Measurements from ENCODE around the gene GPATCH1. TPM values are rescaled to one million over a fixed set of nuclear protein-coding genes. Genes with fewer than 3 reads are reported as not detected.

GPATCH1 gene
- total and polyA plus RNA-seq, 9 of the 15 experiments (the other 6 are each of a cell fraction or from before 2014, with no cell fraction given), result 3.7 to 9.7 (median 7.7) TPM

DNA sequence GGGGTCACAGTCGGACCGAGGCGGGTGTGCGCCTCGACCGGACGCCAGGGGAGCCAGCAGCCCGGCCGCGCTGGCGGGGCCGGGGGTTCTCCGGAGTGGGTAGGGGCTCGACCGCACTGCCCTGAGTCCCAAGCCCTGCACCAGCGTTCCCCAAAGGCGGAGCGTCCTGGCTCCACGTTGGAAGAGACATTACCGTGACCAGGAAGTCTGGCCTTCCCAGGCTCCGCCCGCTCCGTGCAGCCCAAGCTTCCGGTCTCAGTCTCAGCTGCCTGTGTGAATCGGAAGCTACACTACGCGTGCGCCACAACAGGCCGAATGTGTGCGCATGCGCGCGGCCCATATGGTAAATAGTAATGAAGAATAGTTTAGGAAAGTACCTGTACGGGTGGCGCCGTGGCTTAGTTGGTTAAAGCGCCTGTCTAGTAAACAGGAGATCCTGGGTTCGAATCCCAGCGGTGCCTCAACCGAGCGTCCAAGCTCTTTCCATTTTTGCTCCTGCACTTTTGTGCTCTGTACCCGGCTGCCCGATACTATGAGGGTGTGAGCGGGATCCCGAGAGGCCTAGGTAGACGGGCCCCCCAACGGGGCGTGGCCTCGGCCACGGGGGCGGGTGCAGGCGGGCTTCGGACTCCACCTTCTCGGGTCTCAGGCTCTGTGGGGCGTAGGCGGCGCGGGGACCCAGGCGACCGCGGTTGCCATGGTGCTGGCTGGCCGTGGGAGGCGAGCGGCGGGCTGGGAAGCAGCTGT, 95.9 kb downstream of the GPATCH1 start (continued):
- TF ChIP-seq, protein P1, sequence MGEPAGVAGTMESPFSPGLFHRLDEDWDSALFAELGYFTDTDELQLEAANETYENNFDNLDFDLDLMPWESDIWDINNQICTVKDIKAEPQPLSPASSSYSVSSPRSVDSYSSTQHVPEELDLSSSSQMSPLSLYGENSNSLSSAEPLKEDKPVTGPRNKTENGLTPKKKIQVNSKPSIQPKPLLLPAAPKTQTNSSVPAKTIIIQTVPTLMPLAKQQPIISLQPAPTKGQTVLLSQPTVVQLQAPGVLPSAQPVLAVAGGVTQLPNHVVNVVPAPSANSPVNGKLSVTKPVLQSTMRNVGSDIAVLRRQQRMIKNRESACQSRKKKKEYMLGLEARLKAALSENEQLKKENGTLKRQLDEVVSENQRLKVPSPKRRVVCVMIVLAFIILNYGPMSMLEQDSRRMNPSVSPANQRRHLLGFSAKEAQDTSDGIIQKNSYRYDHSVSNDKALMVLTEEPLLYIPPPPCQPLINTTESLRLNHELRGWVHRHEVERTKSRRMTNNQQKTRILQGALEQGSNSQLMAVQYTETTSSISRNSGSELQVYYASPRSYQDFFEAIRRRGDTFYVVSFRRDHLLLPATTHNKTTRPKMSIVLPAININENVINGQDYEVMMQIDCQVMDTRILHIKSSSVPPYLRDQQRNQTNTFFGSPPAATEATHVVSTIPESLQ (CRISPR knock-in tag; IDR thresholded peaks at IDR 0.05), result peak; percentile 65; the same call in 1 of the 2 replicates
- TF ChIP-seq ZNF24 (IDR thresholded peaks at IDR 0.05) (peak; percentile 30; the same call in 1 of the 2 replicates), BACH1 (tag; IDR thresholded peaks at IDR 0.05) (no peak), RBM39 (optimal IDR thresholded peaks at IDR 0.05; ENCODE audit: low read depth, low read length) (peak; percentile 73), ZNF780A (CRISPR knock-in tag; IDR thresholded peaks at IDR 0.05) (no peak), ETV5 (CRISPR knock-in tag; IDR thresholded peaks at IDR 0.05; ENCODE audit: low read depth) (peak; percentile 93), ATF1 (CRISPR knock-in tag; IDR thresholded peaks at IDR 0.05) (no peak), ATF1 (tag; IDR thresholded peaks at IDR 0.05) (peak; percentile 67), XRCC3 (IDR thresholded peaks at IDR 0.05) (no peak), IFI16 (CRISPR knock-in tag; IDR thresholded peaks at IDR 0.05) (no peak), ZNF445 (CRISPR knock-in tag; IDR thresholded peaks at IDR 0.05; ENCODE audit: low read depth) (no peak), HNRNPH1 (optimal IDR thresholded peaks at IDR 0.05; ENCODE audit: low read depth, low read length) (no peak), YBX1 (IDR thresholded peaks at IDR 0.05) (no peak), CBFB (CRISPR knock-in tag; IDR thresholded peaks at IDR 0.05) (no peak), LCOR (CRISPR knock-in tag; IDR thresholded peaks at IDR 0.05) (peak; percentile 89), JUND (IDR thresholded peaks at IDR 0.05; ENCODE audit: borderline replicate concordance, low read depth, low read length) (peak; percentile 37; the same call in 1 of the 2 replicates), JUND (tag; IDR thresholded peaks at IDR 0.05; ENCODE audit: borderline replicate concordance, low read depth, low read length) (peak; percentile 52; the same call in 1 of the 3 replicates), ZSCAN29 (IDR thresholded peaks at IDR 0.05) (0 out of 2 replicates have a peak, but pooled peaks have one; percentile 29)
- TF ChIP-seq, protein P2, sequence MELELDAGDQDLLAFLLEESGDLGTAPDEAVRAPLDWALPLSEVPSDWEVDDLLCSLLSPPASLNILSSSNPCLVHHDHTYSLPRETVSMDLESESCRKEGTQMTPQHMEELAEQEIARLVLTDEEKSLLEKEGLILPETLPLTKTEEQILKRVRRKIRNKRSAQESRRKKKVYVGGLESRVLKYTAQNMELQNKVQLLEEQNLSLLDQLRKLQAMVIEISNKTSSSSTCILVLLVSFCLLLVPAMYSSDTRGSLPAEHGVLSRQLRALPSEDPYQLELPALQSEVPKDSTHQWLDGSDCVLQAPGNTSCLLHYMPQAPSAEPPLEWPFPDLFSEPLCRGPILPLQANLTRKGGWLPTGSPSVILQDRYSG (tag; conservative IDR thresholded peaks at IDR 0.05; ENCODE audit: low read depth), result no peak
- TF ChIP-seq, protein P3, sequence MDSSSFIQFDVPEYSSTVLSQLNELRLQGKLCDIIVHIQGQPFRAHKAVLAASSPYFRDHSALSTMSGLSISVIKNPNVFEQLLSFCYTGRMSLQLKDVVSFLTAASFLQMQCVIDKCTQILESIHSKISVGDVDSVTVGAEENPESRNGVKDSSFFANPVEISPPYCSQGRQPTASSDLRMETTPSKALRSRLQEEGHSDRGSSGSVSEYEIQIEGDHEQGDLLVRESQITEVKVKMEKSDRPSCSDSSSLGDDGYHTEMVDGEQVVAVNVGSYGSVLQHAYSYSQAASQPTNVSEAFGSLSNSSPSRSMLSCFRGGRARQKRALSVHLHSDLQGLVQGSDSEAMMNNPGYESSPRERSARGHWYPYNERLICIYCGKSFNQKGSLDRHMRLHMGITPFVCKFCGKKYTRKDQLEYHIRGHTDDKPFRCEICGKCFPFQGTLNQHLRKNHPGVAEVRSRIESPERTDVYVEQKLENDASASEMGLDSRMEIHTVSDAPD (CRISPR knock-in tag; IDR thresholded peaks at IDR 0.05), result no peak
- TF ChIP-seq, protein P4, sequence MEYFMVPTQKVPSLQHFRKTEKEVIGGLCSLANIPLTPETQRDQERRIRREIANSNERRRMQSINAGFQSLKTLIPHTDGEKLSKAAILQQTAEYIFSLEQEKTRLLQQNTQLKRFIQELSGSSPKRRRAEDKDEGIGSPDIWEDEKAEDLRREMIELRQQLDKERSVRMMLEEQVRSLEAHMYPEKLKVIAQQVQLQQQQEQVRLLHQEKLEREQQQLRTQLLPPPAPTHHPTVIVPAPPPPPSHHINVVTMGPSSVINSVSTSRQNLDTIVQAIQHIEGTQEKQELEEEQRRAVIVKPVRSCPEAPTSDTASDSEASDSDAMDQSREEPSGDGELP (CRISPR knock-in tag; IDR thresholded peaks at IDR 0.05; ENCODE audit: borderline replicate concordance), result peak; percentile 97
- TF ChIP-seq, protein P5, sequence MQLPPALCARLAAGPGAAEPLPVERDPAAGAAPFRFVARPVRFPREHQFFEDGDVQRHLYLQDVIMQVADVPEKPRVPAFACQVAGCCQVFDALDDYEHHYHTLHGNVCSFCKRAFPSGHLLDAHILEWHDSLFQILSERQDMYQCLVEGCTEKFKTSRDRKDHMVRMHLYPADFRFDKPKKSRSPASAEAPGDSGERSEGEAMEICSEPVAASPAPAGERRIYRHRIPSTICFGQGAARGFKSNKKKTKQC (CRISPR knock-in tag; IDR thresholded peaks at IDR 0.05), result peak; percentile 7

All from K562 (cell line).